Activated CD4-positive, alpha-beta T cell treated with anti-CD3 and anti-CD28 coated beads, Interleukin-2, amount 10 ng/mL, durations not matched to agents 24 days and 14 days (primary cell): ENCODE data around the gene HSPA6. TPM values are rescaled to one million over a fixed set of nuclear protein-coding genes. Genes with fewer than 3 reads are reported as not detected.

Experiments used
- DNase-seq: peaks from one replicate; pipeline ENCODE4 v3.0.0; 2022
- H3K27ac Mint-ChIP-seq: one replicate; pipeline ENCODE4 v1.8.0; 2022; ENCODE audit warnings: mild to moderate bottlenecking, mixed read lengths
- H3K27me3 Mint-ChIP-seq: one replicate; pipeline ENCODE4 v1.8.0; 2022; ENCODE audit warnings: mixed read lengths
- H3K36me3 Mint-ChIP-seq: one replicate; pipeline ENCODE4 v1.8.0; 2022; ENCODE audit warnings: low read depth, mild to moderate bottlenecking, mixed read lengths
- H3K4me1 Mint-ChIP-seq: one replicate; pipeline ENCODE4 v1.8.0; 2021; ENCODE audit warnings: mixed read lengths
- H3K4me3 Mint-ChIP-seq: one replicate; pipeline ENCODE4 v1.8.0; 2022; ENCODE audit warnings: mild to moderate bottlenecking, moderate library complexity, mixed read lengths
- H3K9me3 Mint-ChIP-seq: one replicate; pipeline ENCODE4 v1.8.0; 2021; ENCODE audit warnings: mixed read lengths
- intact Hi-C: fragments of 100-400 bp; cut with micrococcal nuclease; formaldehyde crosslinking; loops from one replicate; pipeline ENCODE4 v1.15.1; 2023
- total RNA-seq: library from RNA; stranded (reverse); gene quantifications from 2 replicates; pipeline ENCODE4 v1.2.3, GENCODE V29; 2022

HSPA6 gene
- total RNA-seq, 1 donor from 2014 or later = 0.91 TPM

DNA sequence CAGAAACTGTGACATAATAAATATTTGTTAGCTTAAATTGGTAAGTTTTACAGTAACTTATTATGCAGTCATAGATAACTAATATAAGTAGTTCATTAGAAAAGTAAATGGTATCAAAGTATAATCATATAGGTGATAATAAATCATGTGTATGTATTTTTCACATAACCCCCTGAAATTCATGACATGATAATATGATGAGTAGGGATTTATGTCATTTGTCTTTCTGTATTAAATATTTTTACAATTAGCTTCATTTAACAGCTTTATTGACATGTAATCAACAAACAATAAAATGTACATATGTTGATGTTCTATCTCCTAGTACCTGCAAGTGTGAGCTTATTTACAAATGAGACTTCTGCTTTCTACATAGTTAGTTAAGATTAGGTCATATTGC is 28.9 kb upstream of the HSPA6 start:
- peaks cover 60% of the 10 kb centered on the region for H3K27me3 Mint-ChIP-seq
- H3K36me3 Mint-ChIP-seq = no peaks in the 10 kb centered on the region
- no peaks in the 10 kb centered on the region for H3K9me3 Mint-ChIP-seq
- no peak overlapping the region for H3K4me3 Mint-ChIP-seq
- intact Hi-C loops = no loop called here
- no peak overlapping the region for H3K27ac Mint-ChIP-seq
- DNase-seq = no peak
- H3K4me1 Mint-ChIP-seq = peaks cover 25% of the 10 kb centered on the region

DNA sequence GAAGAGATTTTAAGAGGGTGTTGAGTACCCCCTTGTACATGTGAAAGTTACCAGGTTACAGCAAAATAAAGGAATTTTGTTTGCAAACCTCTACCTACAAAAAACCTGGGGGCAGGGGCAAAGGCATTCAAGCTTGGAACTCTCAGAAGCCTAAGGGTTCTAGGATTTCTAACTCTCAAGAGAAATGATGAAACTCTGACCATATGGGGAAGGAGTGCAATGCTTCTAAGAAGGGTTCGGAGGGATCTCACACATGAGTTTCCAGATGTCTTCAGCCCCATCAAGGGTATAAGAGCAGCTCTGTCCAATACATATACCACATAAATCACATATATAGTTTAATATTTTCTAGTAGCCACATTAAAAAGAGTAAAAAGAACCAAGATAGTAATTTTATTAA is 26.4 kb upstream of the HSPA6 start:
- Mint-ChIP-seq H3K36me3 (no peaks in the 10 kb centered on the region), H3K27ac (no peak overlapping the region), H3K4me1 (peaks cover 7% of the 10 kb centered on the region)

DNA sequence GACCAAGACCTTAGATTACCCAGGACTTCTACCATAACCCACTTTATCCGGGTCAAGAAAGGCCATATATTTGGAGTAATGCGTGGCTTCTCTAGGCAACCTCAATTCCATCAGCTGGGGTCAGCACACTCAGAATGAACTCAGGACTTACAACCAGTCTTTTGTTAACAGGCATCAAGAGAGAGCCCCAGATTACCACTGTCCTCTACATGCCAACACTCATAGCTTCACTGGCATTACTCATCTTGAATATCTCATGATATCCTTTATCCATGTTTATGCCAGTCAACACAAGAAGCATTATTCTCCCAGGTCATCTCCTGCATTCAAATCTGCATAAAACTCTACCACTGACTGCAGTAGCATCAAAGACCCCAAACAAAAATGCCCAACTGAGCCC is 25.7 kb upstream of the HSPA6 start:
- Mint-ChIP-seq H3K4me1 (peaks cover 7% of the 10 kb centered on the region), H3K4me3 (no peak overlapping the region), H3K36me3 (no peaks in the 10 kb centered on the region), H3K9me3 (no peaks in the 10 kb centered on the region), H3K27me3 (peaks cover 54% of the 10 kb centered on the region), H3K27ac (no peak overlapping the region)
- intact Hi-C loops = no loop called here
- no peak for DNase-seq

More for the DNA sequence above, 26.4 kb upstream of the HSPA6 start:
- no peaks in the 10 kb centered on the region for H3K9me3 Mint-ChIP-seq
- intact Hi-C loops = no loop called here
- H3K4me3 Mint-ChIP-seq = no peak overlapping the region
- H3K27me3 Mint-ChIP-seq = peaks cover 54% of the 10 kb centered on the region
- no peak for DNase-seq

DNA sequence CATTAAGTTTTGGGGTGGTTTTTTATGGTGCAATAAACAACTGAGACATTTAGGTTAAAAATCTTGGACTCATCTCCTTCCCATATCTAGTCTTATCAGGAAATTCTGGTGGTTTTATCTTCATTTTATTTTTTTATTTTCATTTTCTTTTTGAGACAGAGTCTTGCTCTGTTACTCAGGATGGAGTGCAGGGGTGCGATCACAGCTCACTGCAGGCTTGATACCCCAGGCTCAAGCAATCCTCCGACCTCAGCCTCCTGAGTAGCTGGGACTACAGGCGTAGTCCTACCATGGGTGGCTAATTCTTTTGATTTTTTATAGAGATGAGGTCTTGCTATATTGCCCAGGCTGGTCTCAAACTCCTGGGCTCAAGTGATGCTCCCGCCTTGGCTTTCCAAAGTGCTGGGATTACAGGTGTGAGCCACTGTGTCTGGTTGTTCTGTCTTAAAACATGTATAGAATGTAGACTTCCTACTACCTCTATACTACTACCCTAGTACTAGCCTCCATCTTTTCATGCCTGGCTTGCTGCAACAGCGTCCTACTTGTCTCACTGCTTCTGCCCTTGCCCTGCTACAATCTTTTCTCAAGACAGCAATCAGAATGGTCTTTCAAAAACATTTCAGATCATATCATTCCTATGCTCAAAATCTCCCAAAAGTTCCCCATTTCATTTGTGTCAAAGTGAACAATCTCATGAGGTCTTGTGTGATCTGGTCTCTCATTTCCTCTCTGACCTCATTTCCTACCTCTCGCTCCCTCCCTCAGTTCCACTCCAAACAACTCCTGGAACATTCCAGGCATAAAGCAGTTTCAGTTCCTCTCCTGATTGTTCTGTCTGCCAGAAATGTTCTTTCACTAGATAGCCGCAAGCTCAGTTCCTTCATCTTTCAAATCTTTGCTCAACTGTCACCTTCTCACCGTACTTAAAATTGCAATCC is 25.0 kb upstream of the HSPA6 start:
- Mint-ChIP-seq H3K36me3 (no peaks in the 10 kb centered on the region), H3K9me3 (no peaks in the 10 kb centered on the region), H3K27me3 (peaks cover 57% of the 10 kb centered on the region), H3K27ac (no peak overlapping the region), H3K4me3 (no peak overlapping the region), H3K4me1 (peaks cover 7% of the 10 kb centered on the region)
- intact Hi-C loops = no loop called here
- DNase-seq = no peak

DNA sequence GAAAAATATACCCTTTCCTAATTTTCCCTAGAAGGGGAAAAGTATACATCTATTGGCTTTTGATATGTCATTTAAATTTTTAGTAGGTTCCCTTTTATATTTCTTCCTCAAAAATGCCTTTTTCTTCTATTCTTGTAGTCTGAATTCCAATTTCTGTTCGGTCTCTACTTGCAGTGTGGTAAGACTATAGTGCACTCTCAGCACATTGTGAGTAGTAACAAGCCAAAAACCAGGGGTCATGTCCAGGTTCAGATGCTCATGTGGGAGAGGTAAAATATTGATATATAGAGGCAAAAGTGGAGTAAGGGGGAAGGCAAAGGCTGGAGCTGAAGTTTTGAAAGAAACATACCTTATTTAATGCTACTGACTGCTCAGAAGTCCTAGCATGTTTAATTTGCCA is 23.1 kb upstream of the HSPA6 start:
- H3K27me3 Mint-ChIP-seq = peaks cover 52% of the 10 kb centered on the region
- no peaks in the 10 kb centered on the region for H3K36me3 Mint-ChIP-seq
- DNase-seq = no peak
- peaks cover 9% of the 10 kb centered on the region for H3K4me1 Mint-ChIP-seq
- H3K27ac Mint-ChIP-seq = no peak overlapping the region
- H3K9me3 Mint-ChIP-seq = no peaks in the 10 kb centered on the region
- H3K4me3 Mint-ChIP-seq = no peak overlapping the region
- intact Hi-C loops = no loop called here

DNA sequence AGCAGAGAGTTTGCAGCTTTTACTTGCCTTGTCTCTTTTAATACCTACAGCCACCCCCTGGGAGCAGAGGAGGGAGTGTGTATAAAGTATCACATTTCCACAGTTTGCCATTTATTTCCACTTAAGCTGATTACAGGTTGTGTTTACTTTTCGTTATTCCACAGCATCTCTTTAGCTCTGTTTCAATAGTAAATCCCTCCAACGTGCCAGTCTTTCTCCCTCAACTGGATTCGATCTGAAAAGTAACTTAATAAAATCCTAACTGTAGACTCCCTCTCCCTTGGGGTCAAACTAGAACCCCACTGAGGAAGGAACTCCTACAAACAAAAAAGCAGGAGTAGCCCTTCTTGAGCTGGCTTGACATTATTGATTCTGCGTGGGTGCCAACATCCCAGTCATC is 22.2 kb upstream of the HSPA6 start:
- Mint-ChIP-seq H3K4me3 (no peak overlapping the region), H3K27ac (no peak overlapping the region), H3K27me3 (peaks cover 52% of the 10 kb centered on the region), H3K36me3 (no peaks in the 10 kb centered on the region), H3K9me3 (no peaks in the 10 kb centered on the region), H3K4me1 (peaks cover 17% of the 10 kb centered on the region)
- DNase-seq = no peak
- intact Hi-C loops = no loop called here

DNA sequence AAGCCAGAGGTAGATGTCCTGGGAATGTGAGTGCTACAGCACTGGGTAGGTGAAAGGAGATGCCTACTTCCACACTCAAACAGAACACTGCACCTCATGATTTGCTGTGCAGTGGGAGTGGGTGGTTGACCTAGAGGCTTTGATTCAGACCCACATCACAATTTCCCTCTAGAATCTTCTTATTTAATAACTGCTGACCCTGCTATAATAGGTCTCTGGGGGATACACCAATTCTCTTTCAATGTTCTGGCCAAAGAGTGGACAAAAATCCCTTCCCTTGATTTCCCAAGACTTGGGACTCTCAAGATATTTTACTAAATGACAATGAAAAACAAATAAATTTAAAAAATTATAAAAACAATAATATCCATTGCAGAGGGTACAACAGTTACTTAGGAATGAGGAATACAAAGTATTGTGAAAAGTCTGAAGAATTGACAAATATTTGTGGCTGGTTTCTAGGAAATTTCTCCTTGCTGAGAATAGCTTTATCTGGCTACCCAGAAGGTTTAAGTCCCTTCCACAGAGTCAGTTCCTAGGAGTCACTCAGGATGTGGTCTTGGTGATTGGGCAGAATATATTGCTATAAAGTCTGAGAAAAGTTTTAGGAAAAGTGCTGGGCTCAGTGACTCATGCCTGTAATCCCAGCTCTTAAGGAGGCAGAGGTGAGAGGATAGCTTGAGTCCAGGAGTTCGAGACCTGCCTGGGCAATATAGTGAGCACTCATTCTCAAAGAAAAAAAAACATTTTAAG is 21.5 kb upstream of the HSPA6 start:
- Mint-ChIP-seq H3K9me3 (no peaks in the 10 kb centered on the region), H3K4me1 (peaks cover 17% of the 10 kb centered on the region), H3K27ac (no peak overlapping the region), H3K4me3 (no peak overlapping the region), H3K36me3 (no peaks in the 10 kb centered on the region), H3K27me3 (peaks cover 50% of the 10 kb centered on the region)
- DNase-seq = no peak
- intact Hi-C loops = no loop called here

DNA sequence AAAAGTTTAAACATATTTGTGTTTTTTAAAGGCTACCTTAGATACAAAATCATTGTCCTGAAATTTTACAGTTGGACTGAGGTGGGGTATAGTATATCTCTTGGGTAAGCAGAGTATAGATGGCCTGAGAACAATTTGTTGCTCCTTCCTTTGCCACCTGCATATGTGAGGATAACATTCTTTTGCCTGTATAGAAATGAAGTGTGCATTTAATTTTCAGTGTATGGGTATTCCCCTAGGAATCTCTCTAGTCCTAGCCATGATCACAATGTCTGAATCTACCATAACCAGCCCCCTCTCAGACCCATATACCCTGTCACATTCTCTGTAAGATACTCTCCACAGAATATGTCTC is 21.0 kb upstream of the HSPA6 start:
- peaks cover 17% of the 10 kb centered on the region for H3K4me1 Mint-ChIP-seq
- no peak overlapping the region for H3K27ac Mint-ChIP-seq
- intact Hi-C loops = no loop called here
- H3K9me3 Mint-ChIP-seq = no peaks in the 10 kb centered on the region
- no peaks in the 10 kb centered on the region for H3K36me3 Mint-ChIP-seq
- H3K4me3 Mint-ChIP-seq = no peak overlapping the region
- H3K27me3 Mint-ChIP-seq = peaks cover 48% of the 10 kb centered on the region
- no peak for DNase-seq

DNA sequence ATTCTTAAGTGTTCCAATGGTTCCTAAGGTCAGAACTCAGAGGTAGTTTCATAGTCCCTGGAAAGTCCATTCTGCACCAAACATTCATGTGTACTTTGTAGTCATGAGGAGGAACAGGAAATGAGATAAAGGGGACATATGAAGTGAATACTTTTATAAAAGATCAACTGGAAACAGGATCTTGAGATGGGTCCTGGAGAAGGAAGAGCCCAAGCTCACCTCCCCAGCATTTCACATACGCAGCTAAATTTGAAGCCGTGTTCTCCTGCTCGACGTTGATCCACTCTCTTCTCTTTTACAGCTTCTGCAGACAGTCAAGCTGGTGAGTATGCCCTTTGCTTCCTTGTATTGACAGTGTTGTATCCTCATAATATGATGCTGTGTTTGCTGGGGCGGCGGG is 18.7 kb upstream of the HSPA6 start:
- no peak overlapping the region for H3K27ac Mint-ChIP-seq
- H3K36me3 Mint-ChIP-seq = no peaks in the 10 kb centered on the region
- no peaks in the 10 kb centered on the region for H3K9me3 Mint-ChIP-seq
- H3K4me1 Mint-ChIP-seq = peaks cover 10% of the 10 kb centered on the region
- no peak for DNase-seq
- intact Hi-C loops = no loop called here
- H3K27me3 Mint-ChIP-seq = peaks cover 34% of the 10 kb centered on the region
- no peak overlapping the region for H3K4me3 Mint-ChIP-seq

DNA sequence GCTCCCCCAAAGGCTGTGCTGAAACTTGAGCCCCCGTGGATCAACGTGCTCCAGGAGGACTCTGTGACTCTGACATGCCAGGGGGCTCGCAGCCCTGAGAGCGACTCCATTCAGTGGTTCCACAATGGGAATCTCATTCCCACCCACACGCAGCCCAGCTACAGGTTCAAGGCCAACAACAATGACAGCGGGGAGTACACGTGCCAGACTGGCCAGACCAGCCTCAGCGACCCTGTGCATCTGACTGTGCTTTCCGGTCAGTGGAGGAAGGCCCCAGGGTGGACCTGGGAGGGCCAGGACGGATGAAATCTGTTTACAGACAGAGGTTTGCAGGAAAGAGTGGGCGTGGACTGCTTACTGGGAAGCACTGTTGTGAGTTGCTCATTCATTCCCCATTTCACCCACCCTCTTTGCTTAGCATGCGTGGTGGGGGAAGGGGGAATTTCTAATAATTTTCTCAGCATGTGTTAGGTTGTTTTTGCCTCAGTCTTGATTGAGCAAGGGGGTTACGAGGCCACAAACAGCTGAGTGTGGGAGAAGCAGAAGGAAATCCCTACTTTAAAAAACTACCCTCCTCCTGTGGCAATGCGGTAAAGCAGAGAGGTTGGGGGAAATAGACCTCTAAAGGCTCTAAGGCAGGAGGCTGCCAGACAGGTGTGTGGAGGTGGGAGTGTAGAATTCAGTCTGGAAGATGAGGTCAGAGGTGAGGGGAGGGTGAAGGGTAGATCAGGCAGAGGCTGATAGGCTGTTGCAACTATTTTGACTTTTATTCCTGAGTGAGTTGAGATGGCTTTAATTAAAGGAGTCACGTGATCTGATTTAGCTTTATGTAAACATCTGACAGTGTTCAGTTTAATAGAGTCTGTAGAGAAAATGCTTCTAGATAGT is 17.8 kb upstream of the HSPA6 start:
- Mint-ChIP-seq H3K27ac (no peak overlapping the region), H3K27me3 (peaks cover 29% of the 10 kb centered on the region), H3K36me3 (no peaks in the 10 kb centered on the region), H3K4me1 (peaks cover 10% of the 10 kb centered on the region), H3K4me3 (no peak overlapping the region), H3K9me3 (no peaks in the 10 kb centered on the region)
- peak; percentile 51 for DNase-seq
- intact Hi-C loops = no loop called here

DNA sequence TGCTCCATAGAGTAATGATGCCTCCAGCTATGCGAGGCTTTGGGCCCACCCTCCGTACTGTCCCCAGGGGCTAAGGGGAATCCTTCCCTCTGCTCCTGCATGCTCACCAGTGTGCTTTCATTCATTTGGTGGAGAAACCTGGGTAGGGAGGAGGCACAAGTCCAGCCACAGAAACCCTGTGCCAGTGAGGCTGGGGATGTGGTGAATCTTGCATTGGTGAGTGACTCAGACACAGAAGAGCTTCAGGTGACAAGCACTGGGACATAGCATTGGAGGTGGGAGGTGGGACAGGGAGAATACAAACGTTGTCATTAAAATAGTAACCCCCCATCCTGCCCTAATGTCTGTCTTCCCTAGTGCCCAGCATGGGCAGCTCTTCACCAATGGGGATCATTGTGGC is 13.9 kb upstream of the HSPA6 start:
- H3K4me1 Mint-ChIP-seq = peaks cover 8% of the 10 kb centered on the region
- no peaks in the 10 kb centered on the region for H3K36me3 Mint-ChIP-seq
- H3K4me3 Mint-ChIP-seq = no peak overlapping the region
- no peak overlapping the region for H3K27ac Mint-ChIP-seq
- peak; percentile 52 for DNase-seq
- no peaks in the 10 kb centered on the region for H3K9me3 Mint-ChIP-seq
- peaks cover 8% of the 10 kb centered on the region for H3K27me3 Mint-ChIP-seq
- intact Hi-C loops = loop anchor here (5.0 kb wide), 1 partner anchor 87 kb away; no protein-coding TSS in a partner anchor

DNA sequence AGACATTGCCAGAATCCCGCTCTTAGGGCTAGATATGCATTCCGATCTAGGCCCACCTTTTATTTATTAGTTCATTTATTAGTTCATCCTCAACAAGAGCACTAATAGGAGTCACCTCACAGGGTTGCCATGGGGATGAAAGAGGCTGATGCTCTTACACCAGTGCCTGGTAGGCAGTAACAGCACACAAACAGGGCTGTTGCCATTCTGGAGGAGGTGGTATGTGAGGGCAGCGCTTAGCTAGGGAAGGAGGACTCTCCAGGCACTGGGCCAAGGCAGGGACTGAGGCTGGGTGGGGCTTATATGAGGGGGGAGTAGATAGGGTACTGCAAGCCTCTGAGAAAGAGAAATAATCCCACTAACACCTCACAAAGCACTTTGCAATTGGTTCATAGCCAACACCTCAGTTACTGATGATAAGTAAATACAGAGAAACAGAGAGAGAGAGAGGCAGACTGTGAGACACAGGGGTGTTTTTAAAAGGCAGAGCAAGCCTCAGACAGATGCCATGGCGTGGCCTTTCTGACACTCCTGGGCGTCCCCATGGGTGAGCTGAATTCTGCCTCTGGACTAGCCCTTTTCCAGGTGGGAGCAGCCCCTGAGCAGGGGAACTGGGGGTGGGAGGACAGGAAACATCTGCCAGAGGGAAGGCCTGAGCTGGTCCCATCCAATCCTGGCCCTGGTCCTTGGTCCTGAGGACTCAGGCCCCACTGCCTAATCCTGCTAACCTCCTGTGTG is 13.2 kb upstream of the HSPA6 start:
- H3K27ac Mint-ChIP-seq = no peak overlapping the region
- peaks cover 8% of the 10 kb centered on the region for H3K4me1 Mint-ChIP-seq
- H3K27me3 Mint-ChIP-seq = peaks cover 8% of the 10 kb centered on the region
- no peak for DNase-seq
- no peaks in the 10 kb centered on the region for H3K9me3 Mint-ChIP-seq
- H3K4me3 Mint-ChIP-seq = no peak overlapping the region
- H3K36me3 Mint-ChIP-seq = no peaks in the 10 kb centered on the region
- intact Hi-C loops = loop anchor here (5.0 kb wide), 1 partner anchor 86 kb away; no protein-coding TSS in a partner anchor

DNA sequence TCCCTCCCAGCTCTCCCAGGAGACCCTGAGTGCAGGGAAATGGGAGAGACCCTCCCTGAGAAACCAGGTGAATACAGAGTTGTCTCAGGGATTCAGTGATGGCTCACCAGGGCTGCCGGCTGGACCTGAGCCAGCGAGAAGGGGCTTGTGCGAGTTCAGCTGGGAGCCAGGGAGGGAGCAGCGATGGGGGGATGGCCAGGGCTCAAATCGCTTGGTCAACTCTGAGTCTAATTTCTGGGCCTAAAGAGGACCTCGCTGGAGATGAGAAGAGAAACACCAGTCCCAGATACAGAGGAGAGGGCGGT is 12.6 kb upstream of the HSPA6 start:
- Mint-ChIP-seq H3K36me3 (no peaks in the 10 kb centered on the region), H3K4me3 (no peak overlapping the region), H3K9me3 (no peaks in the 10 kb centered on the region), H3K27ac (no peak overlapping the region), H3K27me3 (peaks cover 4% of the 10 kb centered on the region), H3K4me1 (peaks cover 3% of the 10 kb centered on the region)
- intact Hi-C loops = loop anchor here (5.0 kb wide), 1 partner anchor 86 kb away; no protein-coding TSS in a partner anchor
- no peak for DNase-seq
